Testis (tissue), 2 donors: ENCODE data around the gene CFAP91.

Experiments used
- POLR2A ChIP-seq: fragments of 450-650 bp; IDR thresholded peaks from one replicate; pipeline ENCODE4 v1.6.1; 2017; ENCODE audit warnings: antibody characterized with exemption, mild to moderate bottlenecking, moderate library complexity
- TF ChIP-seq, protein P1 (sequence below), 3 experiments: fragments of 450-650 bp in 2 of 3; fragments of 200-600 bp in 1 of 3; sonication (generic) in 1 of 3; IDR thresholded peaks; one replicate each; pipeline ENCODE4 v1.5.1; 2016 to 2019; ENCODE audit warnings: antibody characterized with exemption in 3 of 3, mild to moderate bottlenecking in 2 of 3, moderate library complexity in 1 of 3

DNA sequence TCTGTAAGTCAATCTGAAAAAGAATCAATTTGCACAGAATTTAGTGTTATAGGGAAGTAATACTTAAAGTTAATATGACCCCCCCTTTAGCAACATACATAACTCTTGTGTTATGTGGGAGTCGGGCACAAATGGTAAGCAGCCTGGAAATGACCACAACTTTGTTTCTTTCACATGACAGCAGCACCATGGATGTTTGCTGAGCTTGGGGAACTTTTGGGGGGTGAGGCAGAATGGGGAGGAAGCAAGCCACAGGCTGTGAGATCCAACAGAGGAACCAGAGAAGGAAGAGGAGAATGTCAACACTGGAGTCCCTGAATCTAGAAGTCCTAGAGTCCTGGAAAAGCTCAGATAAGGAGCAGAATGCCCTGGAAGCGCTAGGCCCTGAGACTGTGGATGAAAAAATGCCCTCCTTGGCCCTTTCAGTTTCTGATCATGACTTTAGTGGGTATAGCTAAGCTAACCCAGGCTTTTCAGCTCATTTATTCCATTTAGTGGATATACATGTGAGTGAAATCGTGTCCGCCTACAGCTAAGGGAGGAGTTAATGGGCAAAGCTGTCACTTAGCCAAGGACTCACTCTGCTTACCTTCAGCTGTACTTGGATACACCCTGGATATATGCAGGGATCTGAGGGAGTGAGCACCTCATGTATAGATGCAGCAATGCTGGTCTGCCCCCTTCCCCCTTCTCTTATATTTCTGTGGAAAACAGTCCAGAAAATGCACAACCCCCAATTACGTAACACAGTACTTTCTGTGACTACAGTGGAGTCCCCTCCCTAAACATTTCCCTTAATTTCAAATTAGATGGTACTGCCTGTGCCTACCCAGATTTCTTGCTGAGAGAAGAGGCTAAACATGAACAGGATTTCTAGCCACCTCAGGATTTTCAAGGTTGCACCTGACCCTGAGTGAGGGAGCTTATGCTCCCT is 39.1 kb downstream of the CFAP91 start:
- TF ChIP-seq, protein P1, sequence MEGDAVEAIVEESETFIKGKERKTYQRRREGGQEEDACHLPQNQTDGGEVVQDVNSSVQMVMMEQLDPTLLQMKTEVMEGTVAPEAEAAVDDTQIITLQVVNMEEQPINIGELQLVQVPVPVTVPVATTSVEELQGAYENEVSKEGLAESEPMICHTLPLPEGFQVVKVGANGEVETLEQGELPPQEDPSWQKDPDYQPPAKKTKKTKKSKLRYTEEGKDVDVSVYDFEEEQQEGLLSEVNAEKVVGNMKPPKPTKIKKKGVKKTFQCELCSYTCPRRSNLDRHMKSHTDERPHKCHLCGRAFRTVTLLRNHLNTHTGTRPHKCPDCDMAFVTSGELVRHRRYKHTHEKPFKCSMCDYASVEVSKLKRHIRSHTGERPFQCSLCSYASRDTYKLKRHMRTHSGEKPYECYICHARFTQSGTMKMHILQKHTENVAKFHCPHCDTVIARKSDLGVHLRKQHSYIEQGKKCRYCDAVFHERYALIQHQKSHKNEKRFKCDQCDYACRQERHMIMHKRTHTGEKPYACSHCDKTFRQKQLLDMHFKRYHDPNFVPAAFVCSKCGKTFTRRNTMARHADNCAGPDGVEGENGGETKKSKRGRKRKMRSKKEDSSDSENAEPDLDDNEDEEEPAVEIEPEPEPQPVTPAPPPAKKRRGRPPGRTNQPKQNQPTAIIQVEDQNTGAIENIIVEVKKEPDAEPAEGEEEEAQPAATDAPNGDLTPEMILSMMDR (IDR thresholded peaks at IDR 0.05), result no peak
- TF ChIP-seq POLR2A, result no peak
